Kidney (tissue), 14 donors: ENCODE results near the gene TMA7. TPM values are rescaled to one million over a fixed set of nuclear protein-coding genes. Genes with fewer than 3 reads are reported as not detected.

Experiments used
- DNase-seq, 5 donors: peaks; one replicate each; pipeline ENCODE4 v3.0.0-alpha.2; 2013 to 2020
- FAIRE-seq: peaks from 2 replicates; lab custom pipeline; 2012; peaks lifted over from hg19 to GRCh38; lab: Jason Lieb, UNC
- H3K27ac ChIP-seq, 2 donors: one replicate each; pipeline ENCODE4 v1.7.0; 2013; ENCODE audit warnings: low read depth in 2 of 2, low read length in 2 of 2, inconsistent platforms in 1 of 2
- H3K27me3 ChIP-seq: one replicate; pipeline ENCODE4 v1.7.1; 2013; ENCODE audit warnings: low read length, inconsistent platforms; ENCODE audit not compliant: control insufficient read depth, insufficient read depth
- H3K36me3 ChIP-seq, 3 donors: one replicate each; pipeline versions ENCODE4 v1.7.0 to v1.7.1; 2013; ENCODE audit warnings: low read length in 3 of 3, control low read depth in 1 of 3, inconsistent platforms in 1 of 3; ENCODE audit not compliant: insufficient read depth in 3 of 3, control insufficient read depth in 2 of 3
- H3K4me1 ChIP-seq, 3 donors: one replicate each; pipeline versions ENCODE4 v1.7.0 to v1.7.1; 2013; ENCODE audit warnings: low read length in 3 of 3, inconsistent platforms in 1 of 3, low read depth in 1 of 3; ENCODE audit not compliant: control insufficient read depth in 2 of 3, insufficient read depth in 2 of 3
- H3K4me3 ChIP-seq, 3 donors: one replicate each; pipeline versions ENCODE4 v1.7.0 to v1.8.1; 2013; ENCODE audit warnings: low read length in 3 of 3, control low read depth in 1 of 3, inconsistent platforms in 1 of 3
- H3K9ac ChIP-seq, 3 donors: one replicate each; pipeline versions ENCODE4 v1.7.0 to v1.7.1; 2013; ENCODE audit warnings: low read length in 3 of 3, control low read depth in 1 of 3, inconsistent platforms in 1 of 3
- H3K9me3 ChIP-seq, 3 donors: one replicate each; pipeline versions ENCODE4 v1.7.0 to v1.7.1; 2013; ENCODE audit warnings: low read length in 3 of 3, control low read depth in 1 of 3, inconsistent platforms in 1 of 3; ENCODE audit not compliant: control insufficient read depth in 2 of 3, insufficient read depth in 1 of 3
- CTCF ChIP-seq: IDR thresholded peaks from 3 replicates; pipeline ENCODE4 v1.5.1; 2012; ENCODE audit warnings: mild to moderate bottlenecking, moderate library complexity, borderline replicate concordance; ENCODE audit not compliant: insufficient read depth; ENCODE audit errors: extremely low read depth
- intact Hi-C: fragments of 100-400 bp; cut with DNase I; formaldehyde crosslinking; loops from one replicate; pipeline ENCODE4 v1.11.1; 2022
- polyA plus RNA-seq: library from polyadenylated mRNA; stranded (reverse); fragments of 350-450 nt; fragmentation: Illumina TruSeq; extraction: RNeasy Lipid Tissue Mini Kit (QIAGEN cat#74804); gene quantifications from one replicate; pipeline ENCODE4 v1.2.3, GENCODE V29; 2014; ENCODE audit warnings: low read depth, low replicate concordance; ENCODE audit not compliant: insufficient read depth
- total RNA-seq: library from RNA; stranded (reverse); fragmentation: NEBNext Ultra II Directional; extraction: Animal tissue kit (Norgen Biotek cat#: 25700); gene quantifications from one replicate; pipeline ENCODE4 v1.2.1, GENCODE V29; 2021
- donor health status: control.
- donor health status: control.
- donor health status: control.
- donor health status: control.
- donor health status: control.
- donor health status: DM: yes; HTN: yes; CAD: no.
- donor health status: Normal renal cell carcinoma (clear cell type).

Gene TMA7
- total and polyA plus RNA-seq, 2 donors from 2014 or later, result 195 to 631 TPM

DNA sequence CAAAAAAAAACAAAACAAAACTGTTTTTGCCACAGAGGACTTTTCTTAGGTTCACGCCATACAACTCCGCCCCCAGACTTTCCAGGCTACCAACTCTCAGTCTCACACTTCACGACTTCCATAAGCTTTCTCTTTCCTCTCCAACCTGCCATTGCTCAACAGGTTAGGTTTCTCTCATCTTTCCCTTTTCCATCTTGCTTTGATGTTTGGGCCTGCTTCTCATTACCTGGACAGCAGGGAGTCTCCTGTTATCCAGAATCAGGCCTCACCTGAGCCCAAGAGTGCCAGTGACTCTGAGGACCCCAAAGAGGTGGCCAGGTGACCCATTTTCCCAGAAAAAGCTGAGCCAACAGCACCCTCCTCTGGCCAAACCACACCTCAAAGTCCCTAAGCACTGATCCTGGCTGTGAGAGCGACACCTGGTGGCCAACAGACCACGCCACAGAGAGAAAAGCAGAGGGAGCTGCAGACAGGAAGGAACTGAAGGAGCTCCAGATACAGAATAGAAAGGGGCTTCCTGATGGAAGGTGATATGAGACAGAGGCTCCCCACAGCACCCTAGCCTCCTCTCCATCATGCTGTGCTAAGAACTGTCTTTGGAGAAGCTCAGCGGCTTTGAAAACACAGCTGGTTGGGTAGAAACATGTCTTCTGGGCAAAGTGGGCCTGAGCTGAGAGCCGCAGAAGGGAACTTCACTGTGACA lies 4.1 kb upstream of the TMA7 start:
- H3K4me1 ChIP-seq, result peaks cover 3 to 35% (median 34%) of the 10 kb centered on the region in 3 donors
- DNase-seq (peak; percentile 90 to 94 (median 91)), FAIRE-seq (no peak)
- intact Hi-C loops, result loop anchor here (5.0 to 10.0 kb wide), 2 partner anchors 34 to 161 kb away; no protein-coding TSS in a partner anchor
- H3K36me3 ChIP-seq, result no peaks in the 10 kb centered on the region
- H3K27ac ChIP-seq, result peak overlapping the region in 1 of 2 donors; percentile 20
- peak; percentile 100 for TF ChIP-seq CTCF
- no peaks in the 10 kb centered on the region for H3K9me3 ChIP-seq
- H3K9ac ChIP-seq, result peak overlapping the region in 1 of 3 donors; percentile 63
- H3K27me3 ChIP-seq, result no peaks in the 10 kb centered on the region
- no peak overlapping the region for H3K4me3 ChIP-seq

- Histone ChIP-seq H3K27ac (no peak overlapping the region), H3K4me1 (peaks cover 3 to 32% (median 32%) of the 10 kb centered on the region in 3 donors)
- no peak for DNase-seq
Measured at GRCh38 chr3:48436477-48436787, 3.6 kb upstream of the TMA7 start.

DNA sequence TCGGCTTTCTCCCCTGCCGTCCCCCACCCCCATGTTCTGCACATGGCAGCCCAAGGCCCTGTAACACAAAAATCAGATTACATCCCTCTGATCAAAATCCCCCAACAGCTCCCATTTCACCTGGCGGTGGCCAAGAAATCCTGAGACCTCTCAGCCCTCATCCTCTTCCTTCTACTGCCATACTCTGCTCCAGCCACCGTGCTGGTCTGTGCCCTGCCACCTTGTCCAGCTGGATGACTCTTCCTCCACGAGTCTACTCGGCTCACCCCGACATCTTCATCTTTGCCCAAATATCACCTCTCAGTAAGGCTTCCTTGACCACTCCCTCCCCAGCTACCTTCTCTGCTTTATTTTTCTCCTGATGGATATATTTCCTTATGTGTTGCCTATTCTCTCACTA lies 3.2 kb upstream of the TMA7 start:
- no peak for FAIRE-seq
- intact Hi-C loops, result loop anchor here (5.0 to 10.0 kb wide), 2 partner anchors 35 to 162 kb away; no protein-coding TSS in a partner anchor
- no peak for TF ChIP-seq CTCF
- H3K27ac ChIP-seq, result no peak overlapping the region
- peaks cover 3 to 36% (median 35%) of the 10 kb centered on the region in 3 donors for H3K4me1 ChIP-seq
- no peak overlapping the region for H3K4me3 ChIP-seq
- peaks cover 0 to 5% (median 2%) of the 10 kb centered on the region in 3 donors for H3K36me3 ChIP-seq
- no peak for DNase-seq
- no peaks in the 10 kb centered on the region for H3K9me3 ChIP-seq
- H3K9ac ChIP-seq, result no peak overlapping the region
- no peaks in the 10 kb centered on the region for H3K27me3 ChIP-seq

More at GRCh38 chr3:48436477-48436787, 3.6 kb upstream of the TMA7 start:
- intact Hi-C loops, result loop anchor here (5.0 to 10.0 kb wide), 2 partner anchors 34 to 162 kb away; no protein-coding TSS in a partner anchor
- no peak overlapping the region for H3K4me3 ChIP-seq
- H3K36me3 ChIP-seq, result peaks cover 0 to under 1% (median 0%) of the 10 kb centered on the region in 3 donors
- FAIRE-seq, result no peak
- H3K9ac ChIP-seq, result no peak overlapping the region
- H3K27me3 ChIP-seq, result no peaks in the 10 kb centered on the region
- TF ChIP-seq CTCF, result no peak
- H3K9me3 ChIP-seq, result no peaks in the 10 kb centered on the region
